H1 (cell line): ENCODE data around the gene HLA-F. TPM values are rescaled to one million over a fixed set of nuclear protein-coding genes. Genes with fewer than 3 reads are reported as not detected.

Experiments
- CTCF ChIA-PET: fragments of 300-600 bp; sonication (Branson Sonifier 250); formaldehyde crosslinking; loops from one replicate; lab custom pipeline; 2021; ENCODE audit not compliant: partially characterized antibody; lab: Charles Lee
- POLR2A ChIA-PET: fragments of 300-600 bp; sonication (Branson Sonifier 250); formaldehyde crosslinking; loops from one replicate; lab custom pipeline; 2021; ENCODE audit warnings: inconsistent platforms; ENCODE audit not compliant: partially characterized antibody; lab: Charles Lee
- DNase-seq, 2 experiments: peaks; one replicate each; pipeline versions ENCODE4 v3.0.0 to v3.0.0-alpha.2; 2010 to 2022; ENCODE audit warnings: low spot score in 2 of 2, low read depth in 1 of 2, mixed read lengths in 1 of 2
- FAIRE-seq: peaks from 2 replicates; lab custom pipeline; 2011; peaks lifted over from hg19 to GRCh38; lab: Jason Lieb, UNC
- H2AFZ ChIP-seq: 2 replicates; pipeline ENCODE4 v1.8.1; 2012; ENCODE audit warnings: low read length, inconsistent platforms
- H2AK5ac ChIP-seq: 2 replicates; pipeline ENCODE4 v1.6.1; 2013; ENCODE audit warnings: low read depth, low read length
- H2BK120ac ChIP-seq: replicated peaks from 2 replicates; pipeline ENCODE3; 2013; ENCODE audit warnings: low read depth, low read length, inconsistent platforms
- H2BK12ac ChIP-seq: 2 replicates; pipeline ENCODE4 v1.6.1; 2013; ENCODE audit warnings: low read depth, low read length
- H2BK15ac ChIP-seq: 2 replicates; pipeline ENCODE4 v1.6.1; 2013; ENCODE audit warnings: low read length
- H2BK20ac ChIP-seq: 2 replicates; pipeline ENCODE4 v1.6.1; 2013; ENCODE audit warnings: low read length
- H2BK5ac ChIP-seq: 2 replicates; pipeline ENCODE4 v1.6.1; 2013; ENCODE audit warnings: low read depth, low read length
- H3K14ac ChIP-seq: 2 replicates; pipeline ENCODE4 v1.6.1; 2013; ENCODE audit warnings: inconsistent platforms; ENCODE audit not compliant: insufficient read length
- H3K18ac ChIP-seq: 2 replicates; pipeline ENCODE4 v1.6.1; 2013; ENCODE audit warnings: low read length; ENCODE audit errors: extremely low read depth
- H3K23ac ChIP-seq: 2 replicates; pipeline ENCODE4 v1.6.1; 2013; ENCODE audit warnings: inconsistent platforms; ENCODE audit not compliant: insufficient read length
- H3K23me2 ChIP-seq: 2 replicates; pipeline ENCODE4 v1.6.1; 2013; ENCODE audit warnings: low read depth, low read length
- H3K27ac ChIP-seq: 2 replicates; pipeline ENCODE4 v1.6.1; 2011; ENCODE audit warnings: low read depth, low read length, inconsistent platforms
- H3K27me3 ChIP-seq, 4 experiments: replicated peaks in 1 of 4; 1 replicate in 1 of 4; 2 replicates in 3 of 4; pipeline versions ENCODE4 v1.6.1 to v1.8.1; 2011 to 2013; ENCODE audit warnings: low read length in 3 of 4, mild to moderate bottlenecking in 3 of 4, inconsistent platforms in 2 of 4, mixed read lengths in 2 of 4, moderate library complexity in 1 of 4; ENCODE audit not compliant: control insufficient read depth in 3 of 4, insufficient read depth in 3 of 4; ENCODE audit errors: extremely low read depth in 1 of 4
- H3K36me3 ChIP-seq, 4 experiments: 2 replicates each; pipeline versions ENCODE4 v1.6.1 to v1.8.1; 2011 to 2013; ENCODE audit warnings: mild to moderate bottlenecking in 4 of 4, low read length in 3 of 4, moderate library complexity in 2 of 4, control low read depth in 1 of 4, inconsistent platforms in 1 of 4; ENCODE audit not compliant: insufficient read depth in 4 of 4, control insufficient read depth in 2 of 4
- H3K4ac ChIP-seq: replicated peaks from 2 replicates; pipeline ENCODE3; 2013; ENCODE audit warnings: low read length, low read depth, mixed read lengths, inconsistent platforms; ENCODE audit not compliant: insufficient read length
- H3K4me1 ChIP-seq, 4 experiments: replicated peaks in 1 of 4; 1 replicate in 1 of 4; 2 replicates in 3 of 4; pipeline versions ENCODE4 v1.6.1 to v1.8.1; 2011 to 2013; ENCODE audit warnings: low read length in 3 of 4, inconsistent platforms in 2 of 4, mixed read lengths in 1 of 4; ENCODE audit not compliant: insufficient read depth in 4 of 4, control insufficient read depth in 3 of 4
- H3K4me2 ChIP-seq, 2 experiments: 2 replicates each; pipeline versions ENCODE4 v1.6.1 to v1.8.1; 2011 to 2013; ENCODE audit warnings: low read depth in 2 of 2, low read length in 2 of 2, control low read depth in 1 of 2, inconsistent platforms in 1 of 2, mild to moderate bottlenecking in 1 of 2; ENCODE audit not compliant: insufficient read depth in 1 of 2
- H3K4me3 ChIP-seq, 4 experiments: fragments of 200-600, 300-600 bp in 1 of 4; sonication (generic), shearing (Covaris generic), sonication (Bioruptor Twin) in 1 of 4; 2 replicates each; pipeline versions ENCODE4 v1.5.1 to v1.8.1; 2011 to 2016; ENCODE audit warnings: low read length in 4 of 4, low read depth in 3 of 4, control low read depth in 2 of 4, inconsistent platforms in 2 of 4, mild to moderate bottlenecking in 2 of 4, mixed read lengths in 1 of 4, moderate library complexity in 1 of 4; ENCODE audit not compliant: insufficient read depth in 2 of 4; ENCODE audit errors: extremely low read depth in 1 of 4
- H3K56ac ChIP-seq: replicated peaks from 2 replicates; pipeline ENCODE3; 2013; ENCODE audit warnings: low read depth, mild to moderate bottlenecking, mixed read lengths, low read length, inconsistent platforms; ENCODE audit not compliant: insufficient read length
- H3K79me1 ChIP-seq: 2 replicates; pipeline ENCODE4 v1.6.1; 2013; ENCODE audit warnings: low read depth, low read length, control low read depth
- H3K79me2 ChIP-seq, 2 experiments: 2 replicates each; pipeline versions ENCODE4 v1.6.1 to v1.8.1; 2012 to 2013; ENCODE audit warnings: low read length in 2 of 2, mild to moderate bottlenecking in 2 of 2, inconsistent platforms in 1 of 2; ENCODE audit not compliant: insufficient read depth in 2 of 2, control insufficient read depth in 1 of 2
- H3K9ac ChIP-seq, 4 experiments: replicated peaks in 1 of 4; 1 replicate in 1 of 4; 2 replicates in 3 of 4; pipeline versions ENCODE4 v1.6.1 to v1.8.1; 2011 to 2013; ENCODE audit warnings: low read depth in 3 of 4, low read length in 3 of 4, control low read depth in 2 of 4, mild to moderate bottlenecking in 2 of 4, moderate library complexity in 2 of 4, inconsistent platforms in 1 of 4; ENCODE audit errors: extremely low read depth in 1 of 4
- H3K9me3 ChIP-seq, 2 experiments: 2 replicates each; pipeline versions ENCODE4 v1.6.1 to v1.8.1; 2012 to 2013; ENCODE audit warnings: mild to moderate bottlenecking in 2 of 2, moderate library complexity in 2 of 2, control low read depth in 1 of 2, inconsistent platforms in 1 of 2, low read depth in 1 of 2, low read length in 1 of 2, mixed read lengths in 1 of 2; ENCODE audit not compliant: insufficient read depth in 2 of 2
- H4K20me1 ChIP-seq, 2 experiments: replicated peaks in 1 of 2; 2 replicates each; pipeline versions ENCODE3 to v1.8.1; 2011 to 2013; ENCODE audit warnings: inconsistent platforms in 2 of 2, low read length in 2 of 2, mild to moderate bottlenecking in 1 of 2; ENCODE audit not compliant: insufficient read depth in 2 of 2, control insufficient read depth in 1 of 2
- H4K5ac ChIP-seq: 2 replicates; pipeline ENCODE4 v1.6.1; 2013; ENCODE audit warnings: low read length, low read depth, mixed read lengths, inconsistent platforms; ENCODE audit not compliant: insufficient read length
- H4K8ac ChIP-seq: 2 replicates; pipeline ENCODE4 v1.8.0; 2013; ENCODE audit warnings: mild to moderate bottlenecking, moderate library complexity, low read length, inconsistent platforms; ENCODE audit not compliant: insufficient read depth; ENCODE audit errors: extremely low read depth
- H4K91ac ChIP-seq: replicated peaks from 2 replicates; pipeline ENCODE3; 2013; ENCODE audit warnings: low read length, mixed read lengths, inconsistent platforms; ENCODE audit not compliant: insufficient read length
- CBX5 ChIP-seq: fragments of 300-800, 300-1000 bp; sonication (generic); IDR thresholded peaks from 2 replicates; pipeline ENCODE4 v1.7.1; 2016; ENCODE audit warnings: antibody characterized with exemption, low read length, low read depth
- CREB1 ChIP-seq: IDR thresholded peaks from 2 replicates; pipeline ENCODE4 v1.6.1; 2012; ENCODE audit warnings: inconsistent platforms
- EP300 ChIP-seq, 2 experiments: IDR thresholded peaks; 1 replicate in 1 of 2; 2 replicates in 1 of 2; pipeline ENCODE4 v1.6.1; 2011 to 2012; ENCODE audit warnings: low read depth in 2 of 2, low read length in 2 of 2, mild to moderate bottlenecking in 2 of 2, borderline replicate concordance in 1 of 2, inconsistent platforms in 1 of 2, moderate library complexity in 1 of 2
- PHF8 ChIP-seq: fragments of 200-600 bp; sonication (generic); conservative IDR thresholded peaks from 2 replicates; pipeline ENCODE4 v1.7.1; 2012; ENCODE audit warnings: low read depth, mild to moderate bottlenecking, inconsistent platforms, low read length, moderate library complexity
- RNF2 ChIP-seq: fragments of 200-900, 300-1000 bp; sonication (generic); IDR thresholded peaks from 2 replicates; pipeline ENCODE4 v1.7.1; 2016; ENCODE audit warnings: borderline replicate concordance, low read depth, mild to moderate bottlenecking, antibody characterized with exemption, low read length; ENCODE audit not compliant: poor library complexity, severe bottlenecking; ENCODE audit errors: missing control alignments
- WGBS, 2 experiments: shearing (Covaris generic) in 1 of 2; methylation state at CpG; one replicate each; pipeline versions ENCODE4 v1.1.6 to v1.1.7; 2013 to 2015; ENCODE audit warnings: low lambda C conversion rate in 2 of 2, mixed read lengths in 2 of 2, inconsistent platforms in 1 of 2, low coverage in 1 of 2, missing lambda C conversion rate in 1 of 2; ENCODE audit not compliant: insufficient replicate concordance in 2 of 2, insufficient coverage in 1 of 2, insufficient read length in 1 of 2; ENCODE audit errors: extremely low coverage in 1 of 2, missing lambda C conversion rate in 1 of 2; 5-methylcytosine and 5-hydroxymethylcytosine counted together
- polyA plus RNA-seq, 7 experiments: library from polyadenylated mRNA; depleted of rRNA in 3 of 7; stranded (reverse) in 5 of 7; unstranded in 2 of 7; fragments of >200 nt in 5 of 7; fragments of 200-250 nt in 2 of 7; gene quantifications; 1 replicate in 5 of 7; 2 replicates in 1 of 7; 4 replicates in 1 of 7; pipeline versions ENCODE4 v1.2.1 to v1.2.3, GENCODE V29; 2011 to 2013; ENCODE audit warnings: missing spikeins in 2 of 7, mixed read lengths in 2 of 7
- total RNA-seq: library from RNA; stranded (reverse); fragmentation: NEBNext Ultra II Directional; extraction: Animal tissue kit (Norgen Biotek cat#: 25700); gene quantifications from 2 replicates; pipeline ENCODE4 v1.2.1, GENCODE V29; 2021

The HLA-F gene
- total and polyA plus RNA-seq, 2 of the 8 experiments (the other 6 are each of a cell fraction or from before 2014, with no cell fraction given) = 9.6 to 11.7 TPM

GRCh38 chr6:29742127-29742526, 18.9 kb downstream of the HLA-F start:
- no peak overlapping the region for H3K14ac ChIP-seq
- 65% methylated on average over 4 of the region's 4 CpGs; no CpG with 5 or more reads in 1 of the 2 experiments for WGBS, 2 experiments
- H3K4me3 ChIP-seq = no peak overlapping the region
- no peak overlapping the region for H3K4ac ChIP-seq
- TF ChIP-seq RNF2 (no peak), EP300 (IDR thresholded peaks at IDR 0.05; ENCODE audit: borderline replicate concordance in 1 of 2, low read depth in 2 of 2, low read length in 2 of 2) (no peak), PHF8 (no peak), CBX5 (no peak), CREB1 (no peak)
- TF ChIP-seq, all 59 proteins: peak for 0
- H3K4me1 ChIP-seq = peaks cover 0 to 4% (median 0%) of the 10 kb centered on the region in 4 experiments; a peak in 2 of 7 replicates
- H4K91ac ChIP-seq = no peak overlapping the region
- no peak overlapping the region for H2BK12ac ChIP-seq
- H3K9ac ChIP-seq = no peak overlapping the region
- H2BK20ac ChIP-seq = no peak overlapping the region
- H4K8ac ChIP-seq = no peak overlapping the region
- H2BK5ac ChIP-seq = no peak overlapping the region
- FAIRE-seq (no peak), DNase-seq (no peak)
- no peaks in the 10 kb centered on the region for H3K23me2 ChIP-seq
- no peaks in the 10 kb centered on the region for H3K36me3 ChIP-seq
- ChIA-PET CTCF (interaction anchor here (0.7 to 4.3 kb wide), 9 partner anchors 8 to 98 kb away, joined by 3 to 33 read pairs (median 4); no protein-coding TSS in a partner anchor), POLR2A (interaction anchor here (0.6 to 1.4 kb wide), 2 partner anchors 10 to 31 kb away, joined by 3 to 5 read pairs; no protein-coding TSS in a partner anchor)
- no peaks in the 10 kb centered on the region for H3K9me3 ChIP-seq
- H2BK15ac ChIP-seq = no peak overlapping the region
- H2BK120ac ChIP-seq = no peak overlapping the region
- no peaks in the 10 kb centered on the region; a peak in 1 of 7 replicates for H3K27me3 ChIP-seq
- H3K56ac ChIP-seq = no peak overlapping the region
- no peaks in the 10 kb centered on the region for H3K79me2 ChIP-seq
- peaks cover 0 to 1% of the 10 kb centered on the region in 2 experiments for H4K20me1 ChIP-seq
- H3K18ac ChIP-seq = peak overlapping the region; percentile 19; the same call in 1 of the 2 replicates
- H3K27ac ChIP-seq = no peak overlapping the region
- H3K23ac ChIP-seq = no peak overlapping the region
- H3K79me1 ChIP-seq = peaks cover 2% of the 10 kb centered on the region; the same call in 1 of the 2 replicates
- H3K4me2 ChIP-seq = no peak overlapping the region
- no peak overlapping the region for H4K5ac ChIP-seq
- no peak overlapping the region for H2AFZ ChIP-seq
- peak overlapping the region; percentile 39; the same call in 1 of the 2 replicates for H2AK5ac ChIP-seq
